Epidermal melanocyte (primary cell): ENCODE measurements around the gene OPN3.

Source experiments
- DNase-seq: peaks from one replicate; pipeline ENCODE4 v3.0.0; 2011; ENCODE audit warnings: low spot score; ENCODE audit not compliant: insufficient read length

OPN3 gene

DNA sequence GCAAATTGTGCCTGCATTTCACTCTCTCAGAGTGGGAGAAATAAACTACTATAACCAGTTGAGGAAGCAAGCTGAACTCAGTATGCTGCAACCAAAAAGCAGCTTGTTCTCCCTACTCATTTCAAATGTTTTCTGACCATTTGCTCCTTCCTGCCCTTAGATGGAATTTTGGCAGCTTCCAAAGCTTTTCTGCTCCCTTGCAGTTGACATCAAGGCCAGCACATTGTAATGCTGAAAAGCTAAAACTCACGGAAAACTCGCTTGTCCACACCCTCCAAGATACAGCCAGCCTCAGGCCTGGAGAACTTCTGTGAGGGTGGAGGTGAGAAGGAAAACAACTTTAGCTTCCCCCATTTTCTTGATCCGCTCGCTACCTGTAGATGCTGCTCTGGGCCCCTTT is 5.0 kb upstream of the OPN3 start:
- no peak for DNase-seq

DNA sequence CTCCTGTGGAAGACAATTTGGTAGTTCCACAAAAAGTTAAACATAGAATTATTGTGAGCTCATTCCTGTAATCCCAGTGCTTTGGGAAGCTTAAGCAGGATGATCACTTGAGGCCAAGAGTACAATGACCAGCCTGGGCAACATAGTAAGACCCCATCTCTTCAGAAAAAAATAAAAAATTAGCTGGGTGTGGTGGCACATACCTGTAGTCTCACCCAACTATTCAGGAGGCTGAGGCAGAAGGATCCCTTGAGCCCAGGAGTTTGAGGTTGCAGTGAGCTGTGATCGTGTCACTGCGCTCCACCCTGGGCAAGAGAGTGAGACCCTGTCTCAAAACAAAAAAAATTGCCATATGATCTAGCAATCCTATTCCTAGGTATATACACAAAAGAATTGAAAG is 4.1 kb upstream of the OPN3 start:
- no peak for DNase-seq

DNA sequence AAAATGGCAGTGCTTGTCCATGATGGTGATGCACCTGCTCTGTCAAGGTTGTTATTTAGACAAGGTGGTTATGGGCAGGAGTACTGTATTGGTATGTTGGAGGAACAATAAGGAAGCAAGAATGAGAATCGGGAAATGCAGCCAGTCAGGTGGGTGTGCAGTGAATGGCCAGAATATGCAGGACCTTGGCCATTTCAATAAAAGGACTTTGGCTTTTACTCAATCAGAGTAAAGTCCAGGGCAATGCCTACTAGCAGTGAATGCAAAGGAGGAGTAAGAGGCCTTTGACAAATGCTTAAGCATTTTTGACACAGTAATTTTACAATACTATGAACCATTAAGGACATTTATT is 2.4 kb upstream of the OPN3 start:
- DNase-seq, result no peak

DNA sequence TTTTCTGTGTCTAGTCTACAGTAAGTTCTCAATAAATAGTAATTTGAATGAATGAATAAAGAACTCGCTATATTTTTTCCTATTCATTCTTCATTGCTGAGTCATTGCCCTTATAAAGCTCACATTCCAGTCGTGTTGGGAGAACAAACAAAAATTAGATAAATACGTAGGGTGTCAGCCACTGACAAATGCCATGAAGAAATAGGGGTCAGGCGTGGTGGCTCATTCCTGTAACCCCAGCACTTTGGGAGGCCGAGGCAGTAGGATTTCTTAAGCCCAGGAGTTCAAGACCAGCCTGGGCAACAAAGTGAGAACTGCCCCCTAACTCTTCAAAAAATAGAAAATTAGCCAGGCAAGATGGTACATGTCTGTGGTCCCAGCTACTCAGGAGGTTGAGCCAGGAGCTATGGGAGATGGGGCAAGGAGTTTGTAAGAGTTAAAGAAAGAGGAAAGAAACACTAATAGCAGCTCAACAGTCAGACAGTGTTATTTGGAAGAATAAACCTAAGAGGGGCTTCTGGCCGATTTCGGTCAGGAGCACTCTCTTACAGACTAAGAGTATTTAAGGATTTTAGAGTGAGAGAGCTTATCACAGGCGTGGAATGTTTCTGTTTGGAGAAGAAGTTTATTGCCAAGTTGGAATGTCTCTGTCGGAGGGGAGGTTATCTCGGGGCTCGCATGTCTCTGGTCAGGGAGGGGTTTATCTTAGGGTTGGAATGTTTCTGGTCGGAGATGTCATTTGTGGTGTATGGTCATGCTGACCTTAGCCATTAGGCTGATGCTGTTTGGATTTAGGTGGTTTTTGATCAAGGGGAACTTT is 1.8 kb upstream of the OPN3 start:
- no peak for DNase-seq

DNA sequence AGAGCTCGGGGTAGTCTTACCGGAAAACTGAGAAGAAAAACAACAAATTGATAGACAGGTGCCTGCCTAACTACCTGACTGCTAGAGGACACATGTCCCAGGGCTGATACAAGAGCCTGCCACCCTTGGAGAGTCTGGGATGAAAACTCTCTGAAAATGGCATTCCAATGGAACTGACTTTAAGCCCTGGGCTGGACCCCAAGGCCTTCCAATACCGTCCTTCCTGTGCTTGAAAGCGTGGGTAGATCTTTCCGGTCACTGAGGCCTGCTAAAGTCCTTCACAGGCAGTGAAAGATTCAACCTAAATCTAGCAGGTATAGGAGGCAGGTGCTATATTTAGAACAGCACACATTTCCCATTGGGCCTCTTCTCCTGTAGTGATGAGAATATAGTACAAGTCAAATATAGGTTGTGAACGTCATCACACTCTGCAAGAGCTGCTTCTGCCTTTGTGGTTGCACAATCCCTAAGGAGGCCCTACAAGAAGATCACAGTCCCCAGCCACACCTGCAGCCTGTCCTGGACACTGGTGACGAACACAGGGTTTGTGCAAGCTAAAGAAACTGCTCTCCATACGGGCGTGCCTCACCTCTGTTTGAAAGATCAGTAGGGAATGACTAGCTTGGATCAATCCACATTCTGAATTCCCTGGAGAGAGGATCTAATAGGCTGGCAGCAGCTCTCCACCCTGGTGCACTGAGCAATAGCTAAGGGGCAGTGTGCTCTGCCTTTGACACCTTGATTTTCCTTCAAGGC is 876 bp upstream of the OPN3 start:
- DNase-seq, result no peak

DNA sequence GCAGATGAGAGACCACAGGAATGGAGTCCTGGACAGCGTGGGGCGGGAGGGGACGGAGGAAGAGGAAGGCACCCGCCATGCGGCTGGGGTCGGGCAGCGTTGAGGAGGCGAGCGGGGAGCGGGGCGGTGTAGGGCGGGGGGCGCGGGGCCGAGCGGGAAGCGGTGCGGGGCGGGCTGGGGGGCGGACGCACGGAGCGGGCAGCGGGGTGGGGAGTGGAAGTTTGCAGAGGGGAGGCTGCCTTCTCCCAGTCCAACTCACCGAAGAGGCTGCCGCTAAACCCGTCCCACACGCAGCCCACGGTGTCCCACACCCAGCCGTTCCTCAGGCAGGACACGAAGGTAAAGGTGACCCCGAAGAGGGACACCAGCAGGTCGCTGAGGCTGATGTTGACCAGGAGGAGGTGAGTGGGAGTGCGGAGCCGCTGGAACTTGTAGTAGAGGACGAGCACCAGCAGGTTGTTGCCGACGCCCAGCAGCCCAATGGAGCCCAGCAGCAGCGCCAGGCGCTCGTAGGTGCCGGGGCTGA is 483 bp downstream of the OPN3 start:
- no peak for DNase-seq

DNA sequence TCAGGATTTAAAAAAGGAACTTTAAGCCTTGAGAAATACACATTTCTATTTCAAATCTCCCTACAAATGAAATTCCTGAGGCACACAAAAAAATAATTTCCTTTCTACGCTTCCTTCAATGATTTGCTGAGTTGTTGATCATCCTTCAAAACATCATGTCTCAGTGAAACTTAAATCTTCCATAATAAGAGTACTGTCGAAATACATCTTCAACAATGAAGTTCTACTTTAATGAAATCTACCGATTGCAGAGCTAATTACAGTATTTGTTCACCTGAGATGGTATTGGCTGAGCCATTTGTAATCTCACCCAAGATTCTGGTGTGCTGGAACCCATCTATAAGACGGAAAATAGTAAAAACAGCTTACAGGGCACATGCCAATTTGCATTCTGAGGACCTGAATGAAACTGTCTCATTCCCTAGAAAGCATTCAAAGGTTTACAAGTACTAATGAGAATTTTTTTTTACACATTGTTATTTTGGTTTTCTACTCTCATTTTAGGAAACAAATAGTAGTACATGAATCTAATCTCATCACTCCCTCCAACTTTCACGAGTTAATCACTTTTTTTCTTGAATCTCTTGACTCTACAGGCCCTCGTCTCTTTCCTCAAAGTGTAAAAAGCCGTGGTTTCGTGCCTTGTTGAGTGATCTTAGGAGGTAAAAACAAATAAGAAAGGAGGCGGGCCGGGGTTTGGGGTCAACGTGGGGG is 1.1 kb downstream of the OPN3 start:
- no peak for DNase-seq

DNA sequence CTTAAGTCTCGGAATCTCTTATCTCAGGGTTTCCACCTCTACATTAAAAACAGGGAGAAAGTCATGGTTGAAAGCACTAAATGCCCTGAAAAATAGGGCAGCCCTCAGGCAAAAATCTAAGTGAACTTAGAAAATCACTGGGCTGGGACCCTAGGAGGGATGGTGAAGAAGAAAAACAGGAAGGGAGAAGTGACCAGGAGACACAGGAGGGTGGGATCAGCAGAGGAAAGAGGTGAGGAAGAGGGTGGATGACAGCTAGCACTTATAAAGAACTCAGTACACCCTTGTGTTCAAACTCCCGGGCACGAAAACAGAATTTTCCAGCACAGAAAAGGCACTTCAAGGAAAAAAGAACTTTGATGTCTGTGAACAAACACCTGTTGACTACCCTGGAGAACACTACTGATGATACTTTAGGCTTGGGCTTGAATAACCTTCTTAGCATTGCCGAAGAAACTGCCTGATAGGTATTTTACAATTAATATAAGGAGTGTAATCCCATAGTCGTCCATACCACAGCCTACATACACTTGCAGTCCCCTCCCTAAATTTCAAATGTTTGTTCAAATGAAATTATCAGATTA is 2.0 kb downstream of the OPN3 start:
- DNase-seq, result no peak

DNA sequence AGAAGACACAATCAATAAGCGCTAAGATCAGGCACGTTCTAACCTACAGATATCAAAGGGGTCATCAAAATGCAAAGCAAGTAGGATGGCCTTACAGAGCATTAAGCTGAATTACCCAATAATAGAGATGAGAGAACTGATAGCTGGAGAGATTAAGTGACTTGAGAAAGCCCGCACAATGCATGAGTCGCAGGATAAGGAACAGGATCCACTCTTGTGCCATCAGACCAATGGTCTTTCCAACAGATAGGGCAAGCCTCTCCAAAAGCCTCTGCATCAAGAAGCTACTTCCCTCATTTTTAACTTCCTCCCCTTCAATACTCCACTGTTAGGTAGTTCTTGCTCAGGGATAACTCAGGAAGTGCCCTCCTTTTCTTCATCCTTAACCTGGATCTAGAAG is 2.6 kb downstream of the OPN3 start:
- no peak for DNase-seq

DNA sequence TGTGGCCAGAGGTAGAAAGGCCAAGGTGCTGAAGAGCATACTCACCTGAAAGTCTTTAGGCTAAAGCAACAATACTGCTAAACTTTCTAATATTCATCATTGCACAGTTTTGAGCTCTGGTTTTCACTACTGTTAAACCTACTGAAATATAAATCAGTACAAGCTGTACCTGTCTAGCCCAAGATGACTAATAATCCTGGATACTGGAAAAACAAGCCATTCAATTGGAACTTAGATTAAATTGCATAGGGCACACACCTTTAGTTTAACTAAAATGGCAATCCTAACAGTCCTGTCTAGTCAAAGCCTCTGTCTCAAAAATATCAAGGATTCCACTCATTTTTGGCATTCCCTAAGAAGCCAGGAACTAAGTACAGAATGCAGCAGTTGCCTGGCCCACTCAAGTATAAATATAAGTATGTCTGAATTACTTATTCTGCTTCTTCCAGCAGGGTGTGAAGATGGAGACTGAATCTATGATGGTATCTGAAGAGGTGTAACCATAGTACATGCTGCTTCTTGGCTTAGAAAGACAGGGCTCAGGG is 3.1 kb downstream of the OPN3 start:
- DNase-seq, result no peak

DNA sequence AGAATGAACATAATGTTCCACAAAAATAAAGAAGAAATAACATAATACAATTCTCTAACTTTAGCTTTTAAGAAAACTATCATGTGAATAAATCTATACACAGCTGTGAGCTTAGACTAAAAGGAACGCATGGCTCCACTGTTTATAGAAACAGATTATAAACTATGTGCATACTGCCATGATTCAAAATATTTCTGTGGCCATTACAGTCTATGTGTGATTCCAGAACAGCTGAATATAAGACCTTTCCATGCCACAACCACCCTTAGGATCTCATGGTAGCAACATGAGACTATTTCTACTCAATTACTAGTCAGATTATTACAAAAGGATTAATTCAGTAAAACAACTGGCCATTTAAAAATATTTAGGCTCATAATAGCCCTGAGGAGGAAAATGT is 3.9 kb downstream of the OPN3 start:
- no peak for DNase-seq

DNA sequence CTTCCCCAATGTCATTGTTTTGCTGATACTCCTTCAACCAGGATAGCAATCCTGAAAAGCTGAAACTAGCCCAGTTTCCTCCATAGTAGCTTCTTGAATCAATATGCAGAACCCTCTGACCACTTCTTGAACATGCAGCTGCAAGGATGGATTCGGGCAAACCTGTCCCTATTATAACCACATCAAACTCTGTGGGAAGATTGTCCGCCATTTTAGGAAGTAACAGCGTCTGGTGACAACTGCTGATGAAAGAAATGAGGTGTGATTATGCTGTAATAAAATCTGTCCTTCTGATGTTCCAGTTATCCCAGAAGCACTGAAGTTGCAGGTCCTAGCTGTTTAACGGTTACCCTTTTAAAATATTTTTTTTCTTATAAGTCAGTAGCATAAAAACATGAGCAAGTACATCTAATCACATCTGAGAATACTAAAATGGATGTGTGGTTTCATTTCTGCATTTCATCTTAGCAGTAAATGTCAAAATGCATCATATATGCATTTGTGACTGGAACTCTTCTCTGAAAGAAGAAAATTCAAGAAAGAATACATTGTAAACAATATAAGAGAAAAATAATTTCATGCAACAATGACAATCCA is 4.5 kb downstream of the OPN3 start:
- DNase-seq, result no peak

DNA sequence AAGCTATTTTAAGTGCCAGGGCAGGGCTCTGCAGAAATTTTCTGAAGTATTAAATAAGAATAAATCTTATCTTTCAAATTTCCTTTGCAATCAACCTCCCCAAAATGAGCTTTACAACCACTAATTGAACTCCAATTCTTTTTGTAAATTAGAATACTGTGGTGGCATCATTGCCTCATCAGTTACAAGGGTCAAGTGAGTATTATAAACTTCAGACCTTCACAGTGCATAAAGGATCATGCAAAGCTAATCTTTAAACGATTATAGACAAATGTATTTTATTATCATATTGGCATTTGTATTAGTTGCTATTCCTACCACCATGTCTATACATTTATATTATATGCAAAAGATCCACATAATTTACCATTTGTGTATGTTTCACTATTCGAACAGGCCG is 7.2 kb downstream of the OPN3 start:
- no peak for DNase-seq

DNA sequence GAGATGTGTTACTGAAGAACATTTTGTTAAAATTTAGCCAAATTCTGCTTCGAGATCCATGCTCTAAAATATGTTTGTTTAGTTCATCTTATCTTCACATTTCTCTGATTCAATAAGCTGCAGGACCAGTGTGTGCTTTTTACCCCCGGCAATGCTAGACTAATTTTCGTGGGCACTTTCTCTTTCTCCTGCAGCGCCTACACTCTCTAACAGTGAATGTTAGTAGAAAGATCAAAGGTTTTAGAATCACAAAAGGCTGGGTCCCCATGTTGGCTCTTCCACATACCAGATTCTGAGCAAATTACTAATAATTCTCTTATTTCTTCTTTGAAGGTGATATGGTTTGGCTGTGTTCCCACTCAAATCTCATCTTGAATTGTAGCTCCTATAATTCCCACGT is 8.5 kb downstream of the OPN3 start:
- DNase-seq, result no peak

DNA sequence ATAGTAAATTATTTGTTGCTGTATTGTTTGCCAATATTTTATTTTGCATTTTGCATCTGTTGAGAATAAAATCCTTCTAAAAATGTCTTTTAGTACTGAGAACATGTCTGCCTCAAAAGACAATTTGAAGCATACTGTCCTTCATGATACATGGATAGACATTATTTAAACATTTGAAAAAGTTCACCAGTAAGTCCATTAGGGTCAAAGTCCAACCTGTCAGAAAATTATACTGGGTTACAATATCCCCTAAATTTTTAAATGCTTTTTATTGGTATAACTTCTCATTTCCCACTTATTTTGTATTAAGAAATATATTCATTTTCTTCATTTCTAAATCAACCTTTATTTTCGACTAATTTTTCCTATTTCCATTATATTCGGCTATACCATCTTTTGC is 9.3 kb downstream of the OPN3 start:
- DNase-seq, result no peak

DNA sequence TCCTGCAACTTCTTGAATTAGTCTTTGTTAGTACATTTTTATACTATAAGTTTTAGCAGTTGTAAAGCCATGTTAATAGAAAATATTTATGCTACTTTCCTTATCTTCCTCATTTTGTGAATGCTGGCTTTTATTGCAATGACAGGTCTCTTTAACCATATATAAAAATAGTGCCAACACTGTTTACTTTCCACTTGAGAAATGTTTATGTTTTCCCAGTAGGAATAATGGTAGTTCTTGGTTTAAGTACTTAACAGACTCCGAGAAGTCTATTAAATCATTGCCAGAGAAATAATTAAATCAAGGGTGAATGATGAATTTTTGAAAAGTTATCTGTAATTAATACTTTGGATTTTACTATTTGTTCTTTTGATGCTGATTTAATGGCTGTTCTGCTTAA is 9.7 kb downstream of the OPN3 start:
- no peak for DNase-seq

DNA sequence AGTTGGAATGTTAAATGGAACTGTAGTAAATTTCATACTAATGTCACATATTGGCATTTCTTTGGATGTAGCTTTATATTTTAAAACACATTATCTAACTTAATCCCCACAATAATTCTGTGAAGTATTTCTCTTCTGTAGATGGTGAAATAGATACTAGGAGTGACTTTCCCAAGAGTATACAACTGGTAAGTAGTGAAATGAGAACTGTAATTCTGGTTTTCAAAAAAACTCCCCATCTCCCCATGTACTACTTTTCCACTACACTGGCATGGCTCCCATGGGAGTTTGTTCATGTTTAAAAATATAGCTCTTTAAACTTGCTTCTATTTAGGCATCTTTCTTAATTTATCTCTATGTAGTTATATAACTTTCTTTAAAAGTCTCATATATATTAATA is 10.2 kb downstream of the OPN3 start:
- DNase-seq, result no peak

DNA sequence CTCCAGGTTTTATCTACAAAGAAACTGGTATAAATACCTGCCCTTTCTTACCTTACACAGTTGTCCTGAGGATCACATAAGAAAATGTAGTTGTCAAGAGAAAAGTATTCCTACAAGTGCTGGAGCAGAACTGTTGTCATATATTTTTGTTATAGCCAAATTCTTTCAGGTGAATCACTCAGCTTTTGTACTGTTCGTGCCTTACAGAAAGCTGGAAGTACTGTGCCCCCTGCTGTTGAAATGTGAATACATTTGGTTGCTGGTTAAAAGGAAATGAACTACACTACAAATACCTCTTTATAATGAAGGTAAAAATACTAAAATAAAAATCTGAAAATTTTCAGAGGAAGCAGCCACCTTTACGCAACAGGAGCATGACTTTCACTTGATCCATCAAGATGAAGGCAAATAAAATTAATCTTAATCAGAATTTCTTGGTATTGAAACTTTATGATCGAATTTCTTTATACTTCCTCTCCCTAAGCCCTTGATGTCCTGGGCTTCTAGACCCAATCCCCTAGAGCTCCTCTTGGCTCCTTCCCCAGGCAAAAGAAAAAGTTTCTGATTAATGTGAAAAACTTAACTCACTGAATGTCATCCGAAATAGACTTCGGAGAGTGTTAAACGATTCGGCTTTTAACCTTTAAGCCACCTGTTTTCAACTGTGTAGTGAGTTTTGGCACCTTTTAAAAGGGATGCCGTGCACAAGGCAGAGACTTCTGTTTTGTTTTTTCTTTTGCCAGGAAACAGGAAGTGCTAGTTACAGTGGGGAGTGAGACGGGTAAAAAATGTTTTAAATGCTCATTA is 12.5 kb downstream of the OPN3 start:
- DNase-seq, result no peak

DNA sequence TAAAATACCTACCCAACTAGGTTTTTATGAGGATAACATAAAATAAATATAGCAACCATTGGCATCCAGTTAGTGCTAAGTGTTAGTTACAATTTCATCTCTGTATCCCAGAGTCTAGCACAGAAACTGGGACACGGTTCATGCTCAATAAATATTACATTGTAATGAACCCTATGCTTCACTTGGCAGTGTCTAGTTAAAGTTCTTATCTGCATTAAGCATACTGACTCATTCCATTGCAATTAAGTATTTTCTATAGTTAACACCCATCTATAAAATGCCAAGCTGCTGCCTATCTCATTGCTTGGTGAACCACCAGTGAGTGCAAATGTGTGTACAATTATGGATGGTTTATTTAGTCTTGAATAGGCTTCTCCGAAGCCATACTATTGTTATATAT is 15.2 kb downstream of the OPN3 start:
- DNase-seq, result no peak

DNA sequence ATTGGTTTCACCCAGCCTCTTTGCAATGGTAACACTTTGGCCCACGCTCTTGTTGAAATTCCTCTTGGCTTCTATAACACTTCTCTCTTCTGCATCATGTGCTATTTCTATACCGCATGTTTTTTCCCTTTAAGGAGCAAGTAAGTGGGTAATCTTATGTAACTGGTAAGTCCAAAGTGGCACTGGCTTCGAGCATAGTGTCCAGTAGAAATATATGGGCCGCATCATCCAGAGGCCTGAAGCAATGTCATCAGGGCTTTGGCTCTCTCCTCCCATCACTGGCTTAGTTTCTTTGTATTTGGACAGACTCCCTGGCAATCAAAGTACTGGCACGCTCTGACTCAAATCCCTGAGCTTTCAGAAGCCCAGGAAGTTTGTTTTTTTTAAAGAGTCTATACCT is 17.5 kb downstream of the OPN3 start:
- no peak for DNase-seq
